SK-N-MC (cell line): ENCODE data around the gene ANTXR1.

Source experiments
- EZH2 ChIP-seq: fragments of 200-600 bp; sonication (generic); IDR thresholded peaks from one replicate; pipeline ENCODE4 v1.6.1; 2017; ENCODE audit warnings: antibody characterized with exemption
- POLR2AphosphoS5 ChIP-seq: IDR thresholded peaks from 2 replicates; pipeline ENCODE4 v1.6.1; 2012; ENCODE audit warnings: mild to moderate bottlenecking, low read depth, low read length, borderline replicate concordance

DNA sequence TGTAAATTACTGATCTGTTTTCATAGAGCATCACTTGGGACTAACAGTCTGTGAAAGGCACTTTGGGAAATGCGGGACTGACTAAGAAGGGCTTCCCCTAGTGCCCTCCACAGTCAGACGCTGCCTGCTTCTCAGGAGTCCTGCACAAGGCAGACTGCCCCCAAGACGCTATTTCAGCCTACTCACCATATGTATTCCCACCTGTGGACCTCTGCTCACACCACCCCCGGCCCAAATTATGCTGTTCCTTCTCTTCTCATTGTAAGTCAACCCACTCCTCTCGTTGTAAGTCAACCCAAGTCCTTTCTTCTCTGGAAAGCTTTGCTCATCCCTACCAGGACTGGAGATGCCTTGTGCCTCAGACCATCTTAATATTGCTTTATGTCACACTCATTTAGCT, 198.7 kb downstream of the ANTXR1 start:
- TF ChIP-seq EZH2: no peak
- no peak for TF ChIP-seq POLR2AphosphoS5
